ENCODE measurements around the gene PSMG4.

Gene PSMG4

DNA sequence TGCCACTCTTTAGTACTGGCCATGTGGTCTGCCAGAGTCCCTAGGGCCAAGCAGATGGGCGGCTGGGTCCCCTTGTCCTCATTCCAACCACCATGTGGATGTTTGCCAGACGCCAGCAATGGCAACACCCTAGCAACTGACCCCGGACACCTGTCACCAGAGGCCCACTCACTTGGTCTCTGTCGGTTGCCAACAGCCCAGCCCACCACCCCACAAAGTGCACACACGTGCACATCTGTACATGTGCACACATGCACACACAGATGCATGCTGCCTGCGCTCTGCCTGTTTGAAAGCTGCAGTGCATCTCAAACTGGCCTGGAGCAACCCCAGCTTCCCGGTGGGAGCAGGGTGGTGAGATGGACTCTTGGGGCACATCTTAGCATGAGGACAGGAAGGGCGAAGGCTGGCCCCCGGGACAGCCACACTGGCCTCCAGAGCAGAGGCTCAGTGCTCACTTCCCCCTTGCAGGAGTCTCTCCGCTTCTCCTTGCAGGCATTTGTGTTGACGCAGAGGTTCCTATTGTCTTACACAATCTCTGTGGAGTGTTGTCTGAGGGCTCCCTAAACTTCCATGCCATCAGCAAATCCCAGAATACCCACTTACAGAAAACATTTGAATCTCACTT, 54.0 kb downstream of the PSMG4 start:
- DNase-seq = no peak

DNA sequence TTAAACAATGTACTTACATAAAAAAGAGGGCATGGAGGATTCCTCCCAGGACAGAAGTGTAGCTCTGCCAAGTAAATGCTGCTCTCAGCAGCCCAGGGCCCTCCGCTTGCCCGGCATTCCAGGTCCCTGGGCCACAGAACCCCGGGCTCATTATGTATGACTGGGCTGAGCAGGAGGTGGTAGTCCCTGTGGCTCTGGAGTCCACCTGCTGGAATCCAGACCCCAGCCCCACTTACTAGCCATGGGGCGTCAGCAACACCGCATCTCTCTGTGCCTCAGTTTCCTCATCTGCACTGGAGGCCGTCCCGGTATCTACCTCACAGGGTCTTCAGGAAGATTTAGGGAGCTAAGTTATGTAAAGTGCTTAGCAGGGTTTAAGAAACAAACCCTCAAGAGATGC, 55.4 kb downstream of the PSMG4 start:
- no peak for DNase-seq

DNA sequence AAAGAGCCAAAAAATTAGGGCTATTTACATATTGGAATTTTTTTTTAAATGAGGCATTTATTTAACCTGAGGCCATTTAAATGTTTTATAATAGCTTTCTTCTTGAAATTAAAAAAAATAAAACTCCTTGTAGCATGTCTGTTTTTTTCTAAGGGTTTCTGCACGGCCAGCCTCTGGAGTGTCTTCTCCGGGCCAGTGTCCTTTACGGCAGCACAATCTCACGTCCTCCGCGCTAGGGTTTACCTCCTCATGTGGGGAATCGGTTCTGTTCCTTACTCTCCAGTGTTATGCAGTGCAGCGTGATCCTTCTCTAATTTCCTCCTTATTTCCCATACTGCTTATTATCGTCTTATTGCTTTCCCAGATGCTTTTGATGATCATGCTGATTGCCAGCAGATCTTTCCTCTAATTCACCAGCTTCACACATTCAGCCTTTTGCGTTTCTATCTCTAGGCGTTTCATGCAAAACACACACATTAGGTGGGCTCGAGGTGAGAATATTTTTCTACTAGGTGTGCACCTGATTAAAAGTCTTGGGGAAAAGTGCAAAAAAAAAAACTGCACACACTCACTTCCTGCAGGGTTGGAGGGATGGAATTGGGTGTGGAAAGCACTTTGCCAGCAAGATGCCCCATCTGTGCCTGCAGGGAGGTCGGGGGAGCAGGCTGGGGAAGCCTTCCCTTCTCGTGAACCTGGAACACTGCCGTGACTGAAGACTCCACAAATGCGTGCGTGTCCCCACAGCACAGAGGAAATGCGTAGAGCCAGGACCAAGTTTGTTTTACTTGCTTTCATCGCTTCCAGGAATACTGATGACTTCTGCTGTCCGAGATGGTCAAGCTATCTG, 56.1 kb downstream of the PSMG4 start:
- DNase-seq = no peak

DNA sequence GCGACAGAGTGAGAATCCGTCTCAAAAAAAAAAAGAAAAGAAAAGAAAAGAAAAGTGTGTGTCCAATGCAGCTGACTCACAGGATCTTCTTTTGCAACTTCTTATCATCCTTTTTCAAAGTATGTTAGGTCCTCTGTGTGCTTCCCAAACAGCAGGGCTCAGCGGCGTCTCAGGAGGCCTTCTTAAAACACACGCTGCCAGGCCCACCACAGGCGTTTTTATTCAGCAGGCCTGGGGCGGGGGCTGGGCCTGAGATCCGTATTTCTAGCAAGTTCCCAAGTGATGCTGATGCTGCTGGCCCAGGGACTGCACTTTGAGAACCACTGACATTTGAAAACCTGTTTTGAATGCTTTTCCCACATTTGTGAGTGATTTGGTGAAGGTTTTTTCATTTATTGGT, 57.1 kb downstream of the PSMG4 start:
- DNase-seq = no peak

DNA sequence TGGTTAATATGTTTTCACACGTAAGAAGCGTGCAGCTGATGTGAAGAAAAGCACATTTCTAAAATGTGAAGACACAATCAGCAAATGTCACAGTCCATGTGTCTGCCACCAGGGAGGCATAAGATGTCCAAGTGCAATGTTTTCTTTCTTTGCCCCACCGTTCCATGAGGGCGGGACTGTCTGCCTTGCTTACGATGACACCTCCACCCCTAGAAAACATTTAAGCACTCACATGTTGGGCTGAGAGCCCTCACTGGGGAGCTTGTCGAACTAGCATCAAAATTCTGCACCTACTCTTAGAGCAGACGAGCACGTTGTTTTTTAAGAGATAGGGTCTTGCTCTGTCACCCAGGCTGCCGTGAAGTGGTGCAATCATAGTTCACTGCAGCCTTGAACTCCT, 57.6 kb downstream of the PSMG4 start:
- no peak for DNase-seq

DNA sequence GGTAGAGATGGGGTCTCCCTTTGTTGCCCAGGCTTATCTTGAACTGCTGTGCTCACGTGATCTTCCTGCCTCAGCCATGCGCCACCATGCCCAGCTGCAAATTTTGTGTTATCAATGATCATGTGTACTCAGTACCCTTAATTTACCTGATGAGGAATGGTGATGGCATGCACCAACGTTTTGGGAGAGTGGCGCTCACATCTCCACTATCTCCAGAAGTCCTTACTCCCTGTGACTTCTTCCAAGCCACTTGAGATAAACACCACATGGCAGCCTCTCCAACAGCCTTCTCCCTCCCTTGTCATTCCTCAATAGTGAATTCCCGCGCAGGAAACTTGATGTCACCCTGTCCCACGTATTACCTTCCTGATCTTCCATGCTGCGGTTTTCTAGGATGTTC, 58.1 kb downstream of the PSMG4 start:
- no peak for DNase-seq

Data from NCI-H1694 (cell line).